Prostate gland (tissue), 2 donors: Measurements from ENCODE around the gene SLC35G2. TPM values are rescaled to one million over a fixed set of nuclear protein-coding genes. Genes with fewer than 3 reads are reported as not detected.
A peak's percentile ranks its signal among the peaks of the same experiment; 100 is the strongest.

Experiments used
- DNase-seq: peaks from one replicate; pipeline ENCODE4 v3.0.0-alpha.2; 2019; ENCODE audit warnings: low spot score
- H3K27ac ChIP-seq, 2 donors: fragments of 200-600 bp; sonication (generic); 2 replicates each; pipeline ENCODE4 v1.5.1; 2017 to 2019
- H3K27me3 ChIP-seq: fragments of 200-600 bp; sonication (generic); replicated peaks from 2 replicates; pipeline ENCODE4 v1.5.1; 2019; ENCODE audit not compliant: insufficient read depth
- H3K36me3 ChIP-seq, 2 donors: fragments of 200-600 bp; sonication (generic); 1 replicate in 1 of 2; 2 replicates in 1 of 2; pipeline versions ENCODE4 v1.5.1 to v1.8.1; 2017 to 2019
- H3K4me1 ChIP-seq: fragments of 200-600 bp; sonication (generic); replicated peaks from 2 replicates; pipeline ENCODE4 v1.5.1; 2019
- H3K4me3 ChIP-seq, 2 donors: fragments of 200-600 bp; sonication (generic); 2 replicates each; pipeline ENCODE4 v1.5.1; 2017 to 2019
- H3K9me3 ChIP-seq: fragments of 200-600 bp; sonication (generic); 2 replicates; pipeline ENCODE4 v1.5.1; 2017
- CTCF ChIP-seq, 4 experiments: fragments of 200-600 bp in 2 of 4; fragments of 450-650 bp in 2 of 4; sonication (generic) in 2 of 4; IDR thresholded peaks; 1 replicate in 3 of 4; 2 replicates in 1 of 4; pipeline ENCODE4 v1.5.1; 2016 to 2019; ENCODE audit warnings: antibody characterized with exemption in 4 of 4, mild to moderate bottlenecking in 2 of 4, moderate library complexity in 2 of 4
- POLR2A ChIP-seq: fragments of 450-650 bp; IDR thresholded peaks from one replicate; pipeline ENCODE4 v1.6.1; 2016; ENCODE audit warnings: antibody characterized with exemption, mild to moderate bottlenecking
- POLR2AphosphoS5 ChIP-seq: sonication (generic); formaldehyde crosslinking; IDR thresholded peaks from one replicate; pipeline ENCODE4 v1.6.1; 2017; ENCODE audit warnings: antibody characterized with exemption
- WGBS: methylation state at CpG from one replicate; pipeline ENCODE4 v1.1.5; 2018; 5-methylcytosine and 5-hydroxymethylcytosine counted together
- intact Hi-C: fragments of 100-400 bp; cut with DNase I; formaldehyde crosslinking; loops from one replicate; pipeline ENCODE4 v1.14.2; 2022
- total RNA-seq, 2 donors: library from RNA; depleted of rRNA; stranded (reverse); fragments of >200 nt; gene quantifications; one replicate each; pipeline ENCODE4 v1.1.0, GENCODE V29; 2016

The SLC35G2 gene
- total RNA-seq: 10 to 100 TPM in 1 of 2 donors, 1 to 10 TPM in 1; 2.9 to 17.4 TPM

GRCh38 chr3:136818769-136819391 lies at the start of gene SLC35G2:
Gene SLC35G2, plus strand, starts transcription at chr3:136819126. Its CDS starts 35,335 bp downstream, at chr3:136854461.
- Histone ChIP-seq H3K27me3 (no peaks in the 10 kb centered on the region), H3K36me3 (no peaks in the 10 kb centered on the region), H3K9me3 (no peaks in the 10 kb centered on the region), H3K27ac (peak within 1 kb of the TSS; percentile 55 to 62), H3K4me3 (peak within 1 kb of the TSS; percentile 47 to 62), H3K4me1 (no peaks in the 10 kb centered on the region)
- TF ChIP-seq CTCF (IDR thresholded peaks at IDR 0.05) (no peak), POLR2AphosphoS5 (no peak), POLR2A (no peak)
- DNase-seq: peak; percentile 20
- under 1% methylated on average over 27 of the region's 60 CpGs for WGBS
- intact Hi-C loops: no loop called here

- TF ChIP-seq POLR2A (no peak), POLR2AphosphoS5 (no peak), CTCF (IDR thresholded peaks at IDR 0.05) (no peak)
- no peak overlapping the region for H3K27ac ChIP-seq
- H3K36me3 ChIP-seq: no peaks in the 10 kb centered on the region
- H3K4me3 ChIP-seq: no peak overlapping the region
- H3K4me1 ChIP-seq: no peaks in the 10 kb centered on the region
- H3K9me3 ChIP-seq: no peaks in the 10 kb centered on the region
- WGBS: 74% methylated on average over 1 of the region's 1 CpG
- no peak for DNase-seq
- H3K27me3 ChIP-seq: no peaks in the 10 kb centered on the region
- intact Hi-C loops: no loop called here
Observed at GRCh38 chr3:136772709-136773108, 46.2 kb upstream of the SLC35G2 start.

GRCh38 chr3:136778865-136779264 lies 40.1 kb upstream of the SLC35G2 start:
- no peak overlapping the region for H3K4me3 ChIP-seq
- no peaks in the 10 kb centered on the region for H3K27me3 ChIP-seq
- intact Hi-C loops: no loop called here
- no peaks in the 10 kb centered on the region for H3K9me3 ChIP-seq
- H3K36me3 ChIP-seq: no peaks in the 10 kb centered on the region
- H3K4me1 ChIP-seq: no peaks in the 10 kb centered on the region
- no peak for DNase-seq
- WGBS: 53% methylated on average over 4 of the region's 4 CpGs
- H3K27ac ChIP-seq: no peak overlapping the region
- TF ChIP-seq POLR2AphosphoS5 (no peak), CTCF (IDR thresholded peaks at IDR 0.05) (no peak), POLR2A (no peak)

GRCh38 chr3:136780741-136781140 lies 38.2 kb upstream of the SLC35G2 start:
- H3K27ac ChIP-seq: no peak overlapping the region
- H3K27me3 ChIP-seq: no peaks in the 10 kb centered on the region
- no peaks in the 10 kb centered on the region for H3K4me1 ChIP-seq
- no peak for DNase-seq
- no peaks in the 10 kb centered on the region for H3K9me3 ChIP-seq
- 68% methylated on average over 4 of the region's 4 CpGs for whole genome bisulfite sequencing
- TF ChIP-seq POLR2A: no peak
- no peak for TF ChIP-seq POLR2AphosphoS5
- no peak for TF ChIP-seq CTCF (IDR thresholded peaks at IDR 0.05)
- no peak overlapping the region for H3K4me3 ChIP-seq
- H3K36me3 ChIP-seq: no peaks in the 10 kb centered on the region
- intact Hi-C loops: no loop called here

- H3K27me3 ChIP-seq: no peaks in the 10 kb centered on the region
- no peaks in the 10 kb centered on the region for H3K36me3 ChIP-seq
- 25% methylated on average over 5 of the region's 5 CpGs for WGBS
- intact Hi-C loops: no loop called here
- no peak for TF ChIP-seq CTCF (IDR thresholded peaks at IDR 0.05)
- TF ChIP-seq POLR2AphosphoS5: peak; percentile 68
- no peak for TF ChIP-seq POLR2A
- H3K4me1 ChIP-seq: no peaks in the 10 kb centered on the region
- H3K9me3 ChIP-seq: no peaks in the 10 kb centered on the region
- DNase-seq: peak; percentile 20
- no peak overlapping the region for H3K27ac ChIP-seq
- H3K4me3 ChIP-seq: no peak overlapping the region
Observed at GRCh38 chr3:136783708-136784191, 35.2 kb upstream of the SLC35G2 start.
